GM12891 (cell line): ENCODE data around the gene SPDYE6.

ENCODE experiments used
- POLR2A ChIP-seq: IDR thresholded peaks from 2 replicates; pipeline ENCODE4 v1.6.1; 2011; ENCODE audit warnings: low read depth, low read length, control low read depth
- POLR2AphosphoS5 ChIP-seq: IDR thresholded peaks from 2 replicates; pipeline ENCODE4 v1.6.1; 2011; ENCODE audit warnings: low read depth, low read length, control low read depth
- POU2F2 ChIP-seq: IDR thresholded peaks from 2 replicates; pipeline ENCODE4 v1.6.1; 2011; ENCODE audit warnings: low read depth, mild to moderate bottlenecking, control low read depth, low read length, moderate library complexity
- SPI1 ChIP-seq: IDR thresholded peaks from 2 replicates; pipeline ENCODE4 v1.6.1; 2011; ENCODE audit warnings: low read depth, low read length, control low read depth
- TAF1 ChIP-seq: IDR thresholded peaks from 2 replicates; pipeline ENCODE4 v1.6.1; 2011; ENCODE audit warnings: low read depth, low read length, control low read depth

DNA sequence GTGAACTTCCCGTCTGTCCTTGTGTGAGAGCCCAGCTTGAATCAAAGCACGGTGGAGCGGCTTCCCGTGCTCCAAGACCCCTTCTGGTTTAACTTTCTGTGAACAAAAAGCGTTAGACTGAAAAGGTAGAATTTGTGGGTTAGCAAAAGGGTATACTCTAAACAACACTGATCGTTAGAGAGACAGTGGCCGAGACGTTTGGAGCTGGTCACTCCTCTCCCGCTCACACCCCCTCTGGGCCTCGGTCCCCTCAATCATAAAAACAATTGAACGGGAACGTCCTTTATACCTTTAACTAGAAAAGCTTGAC lies 40.4 kb upstream of the SPDYE6 start:
- TF ChIP-seq SPI1 (no peak), POLR2AphosphoS5 (no peak; the same call in 1 of the 2 replicates), TAF1 (no peak), POLR2A (no peak), POU2F2 (no peak)
